ENCODE results near the gene IL1A.

GRCh38 chr2:112824694-112825085 is 40.4 kb upstream of the IL1A start:
- TF ChIP-seq CTCF (IDR thresholded peaks at IDR 0.05) (no peak), EP300 (IDR thresholded peaks at IDR 0.05) (no peak), POLR2AphosphoS5 (IDR thresholded peaks at IDR 0.05) (no peak)

All from esophagus muscularis mucosa (tissue), 4 donors.